ENCODE results near the gene PPP1R12B.

Gene PPP1R12B

DNA sequence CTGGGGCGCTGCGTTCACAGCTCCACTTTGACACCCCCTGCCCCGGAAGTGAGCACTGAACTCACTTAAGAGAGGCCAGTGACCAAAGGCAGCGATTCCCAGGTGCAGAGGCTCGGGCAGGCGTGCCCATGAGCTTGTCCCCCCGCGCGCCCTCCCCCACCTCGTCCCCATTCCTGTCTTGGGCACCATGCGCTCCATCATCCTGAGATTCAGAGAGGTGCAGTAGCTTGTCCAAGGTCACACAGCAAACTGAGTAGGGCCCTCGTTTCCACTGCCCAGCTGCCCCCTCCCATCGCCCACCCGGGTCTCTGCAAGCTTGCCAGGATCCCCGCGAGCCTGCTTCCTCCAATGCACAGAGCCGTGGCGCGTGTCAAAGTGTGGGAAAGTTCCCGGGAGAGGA lies 293.7 kb downstream of the PPP1R12B start:
- in situ Hi-C loops (cut with MboI; ENCODE audit: low pct_unique_long_range_greater_than_20kb, low sequenced_read_pairs, unreplicated experiment), result no loop called here
- no peak for DNase-seq (ENCODE audit: low spot score)
- TF ChIP-seq, protein P1, sequence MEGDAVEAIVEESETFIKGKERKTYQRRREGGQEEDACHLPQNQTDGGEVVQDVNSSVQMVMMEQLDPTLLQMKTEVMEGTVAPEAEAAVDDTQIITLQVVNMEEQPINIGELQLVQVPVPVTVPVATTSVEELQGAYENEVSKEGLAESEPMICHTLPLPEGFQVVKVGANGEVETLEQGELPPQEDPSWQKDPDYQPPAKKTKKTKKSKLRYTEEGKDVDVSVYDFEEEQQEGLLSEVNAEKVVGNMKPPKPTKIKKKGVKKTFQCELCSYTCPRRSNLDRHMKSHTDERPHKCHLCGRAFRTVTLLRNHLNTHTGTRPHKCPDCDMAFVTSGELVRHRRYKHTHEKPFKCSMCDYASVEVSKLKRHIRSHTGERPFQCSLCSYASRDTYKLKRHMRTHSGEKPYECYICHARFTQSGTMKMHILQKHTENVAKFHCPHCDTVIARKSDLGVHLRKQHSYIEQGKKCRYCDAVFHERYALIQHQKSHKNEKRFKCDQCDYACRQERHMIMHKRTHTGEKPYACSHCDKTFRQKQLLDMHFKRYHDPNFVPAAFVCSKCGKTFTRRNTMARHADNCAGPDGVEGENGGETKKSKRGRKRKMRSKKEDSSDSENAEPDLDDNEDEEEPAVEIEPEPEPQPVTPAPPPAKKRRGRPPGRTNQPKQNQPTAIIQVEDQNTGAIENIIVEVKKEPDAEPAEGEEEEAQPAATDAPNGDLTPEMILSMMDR (IDR thresholded peaks at IDR 0.05; ENCODE audit: extremely low read depth, insufficient read depth, missing control alignments), result no peak

Data from GM13977 (cell line).